ENCODE data around the gene GPR119. TPM values are rescaled to one million over a fixed set of nuclear protein-coding genes. Genes with fewer than 3 reads are reported as not detected.
"Not testable (repeated sequence)": the region's sequence is repeated elsewhere in the genome, so short reads cannot be mapped to it uniquely, and the experiment has no call there.

Gene GPR119
- total RNA-seq = not detected

GRCh38 chrX:130385520-130385919, at the start of gene GPR119:
TSS of gene GPR119 (minus strand) at chrX:130385674. CDS start at chrX:130385447, 227 bp downstream.
- no peak for DNase-seq (ENCODE audit: low spot score in 2 of 2)
- 62 to 75% methylated on average over 4 of the region's 4 CpGs for WGBS, 2 donors
- TF ChIP-seq CTCF (IDR thresholded peaks at IDR 0.05) (no peak), POLR2A (IDR thresholded peaks at IDR 0.05) (no peak)
- intact Hi-C loops (cut with DNase I; ENCODE audit: low total_unique reads) = no loop called here
- H3K4me3 ChIP-seq (ENCODE audit: low read depth, poor library complexity, severe bottlenecking) = no peak within 1 kb of the TSS

GRCh38 chrX:130429236-130429635, 43.8 kb upstream of the GPR119 start:
- DNase-seq (ENCODE audit: low spot score in 2 of 2); intact Hi-C loops (cut with DNase I; ENCODE audit: low total_unique reads); H3K4me3 ChIP-seq (ENCODE audit: low read depth, poor library complexity, severe bottlenecking): not testable (repeated sequence)
- WGBS, 2 donors = 71 to 79% methylated on average over 5 of the region's 5 CpGs

- no peak for TF ChIP-seq CTCF (IDR thresholded peaks at IDR 0.05)
- TF ChIP-seq POLR2A (IDR thresholded peaks at IDR 0.05) = no peak
- intact Hi-C loops (cut with DNase I; ENCODE audit: low total_unique reads) = no loop called here
- 83 to 85% methylated on average over 6 of the region's 6 CpGs for WGBS, 2 donors
- no peak for DNase-seq (ENCODE audit: low spot score in 2 of 2)
- H3K4me3 ChIP-seq (ENCODE audit: low read depth, poor library complexity, severe bottlenecking) = no peak overlapping the region
Measured at GRCh38 chrX:130426531-130426930, 41.1 kb upstream of the GPR119 start.

GRCh38 chrX:130419263-130419662, 33.8 kb upstream of the GPR119 start:
- intact Hi-C loops (cut with DNase I; ENCODE audit: low total_unique reads) = no loop called here
- DNase-seq (ENCODE audit: low spot score in 2 of 2) = no peak
- WGBS, 2 donors = 65 to 75% methylated on average over 2 of the region's 2 CpGs
- TF ChIP-seq POLR2A (IDR thresholded peaks at IDR 0.05) = no peak
- no peak for TF ChIP-seq CTCF (IDR thresholded peaks at IDR 0.05)
- H3K4me3 ChIP-seq (ENCODE audit: low read depth, poor library complexity, severe bottlenecking) = no peak overlapping the region

GRCh38 chrX:130418740-130419139, 33.3 kb upstream of the GPR119 start:
- 82 to 84% methylated on average over 4 of the region's 4 CpGs for WGBS, 2 donors
- intact Hi-C loops (cut with DNase I; ENCODE audit: low total_unique reads) = no loop called here
- no peak overlapping the region for H3K4me3 ChIP-seq (ENCODE audit: low read depth, poor library complexity, severe bottlenecking)
- no peak for DNase-seq (ENCODE audit: low spot score in 2 of 2)
- TF ChIP-seq POLR2A (IDR thresholded peaks at IDR 0.05) = no peak
- TF ChIP-seq CTCF (IDR thresholded peaks at IDR 0.05) = no peak

- 67 to 95% methylated on average over 2 of the region's 2 CpGs for WGBS, 2 donors
- intact Hi-C loops (cut with DNase I; ENCODE audit: low total_unique reads) = no loop called here
Measured at GRCh38 chrX:130418066-130418465, 32.6 kb upstream of the GPR119 start.

More at GRCh38 chrX:130418066-130418465, 32.6 kb upstream of the GPR119 start:
- no peak for TF ChIP-seq POLR2A (IDR thresholded peaks at IDR 0.05)
- TF ChIP-seq CTCF (IDR thresholded peaks at IDR 0.05) = no peak
- H3K4me3 ChIP-seq (ENCODE audit: low read depth, poor library complexity, severe bottlenecking) = no peak overlapping the region
- DNase-seq (ENCODE audit: low spot score in 2 of 2) = no peak

Measured in lower leg skin (tissue), 4 donors.